HG02981 (cell line): ENCODE data around the gene GNG12.

Experiments used
- ATAC-seq: cut with Tn5 transposase; IDR thresholded peaks from one replicate; pipeline ENCODE4 v1.9.1; 2021; ENCODE audit warnings: mild to moderate bottlenecking, moderate library complexity; ENCODE audit not compliant: unreplicated experiment

Gene GNG12

DNA sequence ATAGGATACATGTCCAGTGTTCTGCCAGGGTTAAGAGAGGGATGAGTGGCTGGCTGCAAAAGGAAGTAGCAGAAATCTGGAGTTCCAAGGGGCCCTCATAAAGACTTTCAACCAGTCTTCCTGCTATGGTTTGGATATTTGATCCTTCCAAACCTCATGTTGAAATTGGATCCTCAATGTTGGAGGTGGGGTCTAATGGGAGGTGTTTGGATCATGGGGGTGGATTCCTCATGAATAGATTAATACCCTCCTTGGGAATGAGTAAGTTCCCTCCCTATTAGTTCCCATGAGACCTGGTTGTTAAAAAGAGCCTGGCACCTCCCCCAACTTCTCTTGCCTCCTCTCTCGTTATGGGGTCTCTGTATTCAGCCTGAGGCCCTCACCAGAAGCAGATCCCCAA is 10.1 kb upstream of the GNG12 start:
- ATAC-seq: no peak

DNA sequence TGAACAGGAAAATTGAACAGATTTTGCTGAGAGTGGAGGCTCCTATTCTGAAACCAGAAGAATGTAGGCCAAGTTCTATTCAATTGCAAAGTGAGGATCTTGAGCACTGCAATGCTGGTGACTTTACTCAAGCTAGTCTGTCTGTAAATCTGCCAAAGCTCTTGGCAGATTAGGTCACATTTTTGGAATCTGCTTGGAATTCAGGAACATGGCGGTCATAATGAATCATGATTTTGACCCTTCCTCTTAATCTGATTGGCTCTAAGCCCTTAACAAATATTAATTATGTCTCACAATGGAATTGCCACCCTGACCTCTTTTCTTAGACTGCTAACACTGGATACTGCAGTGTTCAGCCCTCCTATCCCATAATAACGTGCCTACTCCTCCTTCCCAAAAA is 7.2 kb upstream of the GNG12 start:
- no peak for ATAC-seq

DNA sequence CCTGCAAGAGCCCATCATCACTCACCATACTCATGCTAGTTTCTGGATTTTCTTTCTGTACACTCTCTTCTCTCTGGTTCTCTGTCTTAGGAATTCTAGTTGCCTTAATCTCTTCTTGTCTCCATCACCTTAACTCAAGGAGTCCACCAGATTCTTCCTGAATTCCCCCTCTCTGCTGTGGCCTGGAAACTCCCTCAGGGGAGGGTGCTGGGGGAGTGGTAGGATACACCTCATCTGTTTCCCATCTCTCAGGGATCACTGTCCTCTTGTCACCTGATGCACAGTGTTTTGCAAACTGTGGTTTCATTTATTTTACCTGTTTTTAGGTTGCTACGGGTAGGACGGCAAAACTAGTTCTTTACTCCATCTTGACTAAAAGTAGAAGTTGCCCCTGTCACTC is 6.6 kb upstream of the GNG12 start:
- ATAC-seq: no peak

DNA sequence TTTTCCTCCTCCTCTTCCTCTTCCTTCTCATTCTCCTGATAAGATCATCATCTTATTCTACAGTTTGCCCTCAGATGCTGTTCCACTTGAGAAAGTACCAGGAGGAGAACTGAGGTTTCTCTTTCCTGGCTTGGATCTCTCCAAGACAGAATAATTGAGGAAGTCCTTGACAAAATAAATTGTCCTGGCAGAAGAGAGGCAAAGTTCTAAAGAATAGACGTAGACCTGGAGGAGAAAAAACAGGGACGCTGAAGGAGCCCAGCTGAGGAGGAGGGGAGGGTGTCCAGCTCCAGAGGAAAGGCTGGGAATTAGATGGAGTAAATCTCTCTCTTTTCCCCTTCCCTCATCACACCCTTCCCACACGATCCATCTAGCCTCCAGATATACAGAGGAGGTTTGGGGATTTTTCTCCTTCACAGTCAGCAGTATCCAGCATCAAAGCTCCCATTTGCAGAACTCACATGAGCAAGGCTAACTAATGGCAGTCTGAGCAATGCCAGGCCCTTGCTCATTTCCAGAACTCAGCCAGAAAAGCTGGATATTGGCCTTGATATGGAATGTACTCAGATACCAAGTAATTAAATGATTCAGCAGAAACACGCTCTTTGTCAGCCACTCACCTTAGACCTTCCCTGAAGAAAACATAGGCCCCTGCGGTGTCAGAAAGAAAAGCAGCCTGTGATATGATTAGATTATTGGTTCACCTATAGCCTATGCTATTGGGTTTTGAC is 5.1 kb upstream of the GNG12 start:
- no peak for ATAC-seq

DNA sequence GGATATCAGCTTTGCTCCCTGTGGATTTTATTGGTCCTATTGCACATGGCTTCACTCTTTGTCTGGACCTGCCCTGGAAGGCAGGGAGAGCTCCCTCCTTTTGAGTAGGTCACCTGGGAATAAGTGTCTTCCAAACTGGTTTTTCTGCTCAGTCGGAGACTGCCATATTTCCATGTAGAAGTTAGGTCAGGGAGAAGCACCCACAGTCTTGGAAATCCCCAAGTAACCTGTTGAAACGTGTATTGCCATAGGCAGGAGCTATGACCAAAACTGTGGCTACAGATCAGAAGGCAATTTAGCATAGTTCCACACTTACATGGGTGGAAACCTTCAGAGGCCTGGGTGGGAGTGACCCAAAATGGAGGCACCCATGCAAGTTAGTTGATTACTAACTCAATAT is 3.5 kb upstream of the GNG12 start:
- ATAC-seq: no peak

DNA sequence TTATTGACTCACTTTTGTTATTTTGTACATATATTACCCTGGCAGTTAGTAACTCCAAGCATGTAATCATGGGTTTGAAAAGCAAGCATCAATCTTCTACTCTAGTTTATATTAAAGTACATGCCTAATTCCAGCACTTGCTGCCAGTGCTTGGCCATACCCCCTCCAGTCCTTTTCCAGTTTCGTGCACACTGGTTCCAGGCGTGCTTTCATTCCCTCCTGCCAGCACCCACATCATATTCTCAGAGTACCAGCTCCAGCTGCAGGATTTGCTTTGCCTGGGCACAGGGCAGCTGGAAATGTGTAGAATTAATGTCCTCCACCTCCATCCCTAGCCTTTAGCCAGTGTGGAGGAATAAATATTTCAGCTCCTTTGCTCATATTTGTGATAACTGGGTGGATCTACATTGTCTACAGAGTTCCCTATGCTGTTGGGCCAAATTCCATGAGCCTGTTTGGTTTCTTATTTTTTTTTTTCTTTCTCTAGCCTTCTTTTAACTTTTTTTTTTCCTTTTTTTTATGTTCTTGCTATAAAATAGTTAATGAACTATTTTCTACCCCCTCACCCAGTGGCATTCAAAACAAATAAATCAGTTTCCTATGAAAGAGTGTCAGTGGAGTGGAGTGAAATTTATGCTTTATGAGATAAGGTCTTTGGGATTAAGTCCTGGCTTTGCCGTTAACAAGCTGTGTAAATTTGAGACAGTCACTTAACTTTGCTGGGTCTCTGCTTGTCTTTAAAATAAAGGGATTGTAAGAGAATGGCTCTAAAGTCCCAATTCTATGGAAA is 2.6 kb upstream of the GNG12 start:
- no peak for ATAC-seq

DNA sequence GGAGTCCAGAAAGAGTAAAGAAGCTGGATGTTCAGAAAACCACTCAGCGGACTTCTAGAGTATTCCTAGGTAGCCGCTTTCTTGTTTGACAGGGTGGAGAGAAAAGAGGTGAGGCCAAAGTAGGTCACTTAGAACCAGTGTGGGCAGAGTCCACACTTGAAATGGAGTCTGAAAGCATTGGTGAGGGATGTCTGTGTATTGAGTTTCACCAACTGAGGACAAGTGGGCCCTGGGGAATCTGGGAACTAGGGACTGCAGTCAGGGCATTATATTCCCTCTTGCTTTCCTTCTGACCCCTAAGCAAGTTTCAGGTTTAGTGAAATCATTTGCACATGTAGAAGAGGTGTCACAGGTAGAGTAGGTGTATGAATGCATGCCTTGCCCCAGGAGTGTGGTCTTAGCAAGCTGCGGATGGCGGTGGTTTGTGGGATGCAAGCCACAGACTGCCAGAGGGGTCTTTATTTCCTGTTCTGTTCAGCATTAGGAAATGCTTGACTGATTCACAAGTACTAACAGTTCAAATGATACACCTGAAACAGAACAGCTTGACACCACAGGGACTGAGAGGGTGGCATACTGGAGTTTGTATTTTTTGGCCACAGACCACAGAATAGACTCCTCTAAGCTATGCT is 1.1 kb upstream of the GNG12 start:
- ATAC-seq: no peak

DNA sequence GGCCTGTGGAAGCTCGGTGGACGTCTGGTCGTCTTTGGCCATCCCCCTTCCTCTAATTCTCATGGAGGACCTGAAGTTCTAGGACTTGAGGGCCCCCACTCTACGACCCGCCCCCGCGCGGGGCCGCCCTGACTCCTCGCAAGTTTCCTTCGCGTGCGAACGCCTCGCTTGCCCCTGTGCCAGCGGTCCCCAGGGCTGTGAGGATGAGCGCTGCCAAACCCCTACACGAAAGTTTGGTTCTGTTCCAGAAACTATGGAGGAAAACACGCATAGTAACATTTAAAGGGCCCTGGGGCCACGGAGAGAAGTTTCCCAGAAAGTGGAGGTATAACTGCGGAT is 304 bp upstream of the GNG12 start:
- peak; percentile 13 for ATAC-seq

DNA sequence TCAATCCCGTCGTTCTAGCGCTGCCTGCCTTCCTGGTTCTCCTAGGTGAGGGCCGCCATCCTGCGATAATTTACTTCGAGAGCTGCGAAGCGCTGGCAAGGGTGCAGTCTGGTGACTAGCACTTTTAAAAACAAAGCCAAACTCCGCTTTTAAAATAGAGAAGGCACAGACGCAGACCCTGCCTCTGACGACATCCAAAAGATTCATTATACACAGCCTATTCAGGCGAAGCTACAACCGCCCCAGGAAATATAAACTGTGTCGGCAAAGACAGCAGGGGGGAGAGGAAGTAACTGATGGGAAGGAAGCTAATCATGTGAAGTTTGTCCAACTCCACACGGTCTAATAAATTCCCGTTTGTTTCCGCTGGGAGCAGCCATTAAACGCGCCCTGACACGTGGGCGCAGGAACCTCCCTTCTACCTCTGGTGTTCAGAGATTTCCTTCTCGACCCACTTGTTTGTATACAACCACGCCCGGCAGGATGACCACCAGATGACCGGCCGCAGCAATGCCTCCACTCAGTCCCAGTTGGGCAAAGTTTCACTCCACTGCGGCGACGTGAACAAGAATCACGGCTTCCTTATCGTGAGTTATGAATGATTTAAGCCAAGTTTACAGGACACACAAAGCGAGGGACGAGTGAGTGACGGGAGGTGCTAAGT is 1.3 kb downstream of the GNG12 start:
- ATAC-seq: no peak

DNA sequence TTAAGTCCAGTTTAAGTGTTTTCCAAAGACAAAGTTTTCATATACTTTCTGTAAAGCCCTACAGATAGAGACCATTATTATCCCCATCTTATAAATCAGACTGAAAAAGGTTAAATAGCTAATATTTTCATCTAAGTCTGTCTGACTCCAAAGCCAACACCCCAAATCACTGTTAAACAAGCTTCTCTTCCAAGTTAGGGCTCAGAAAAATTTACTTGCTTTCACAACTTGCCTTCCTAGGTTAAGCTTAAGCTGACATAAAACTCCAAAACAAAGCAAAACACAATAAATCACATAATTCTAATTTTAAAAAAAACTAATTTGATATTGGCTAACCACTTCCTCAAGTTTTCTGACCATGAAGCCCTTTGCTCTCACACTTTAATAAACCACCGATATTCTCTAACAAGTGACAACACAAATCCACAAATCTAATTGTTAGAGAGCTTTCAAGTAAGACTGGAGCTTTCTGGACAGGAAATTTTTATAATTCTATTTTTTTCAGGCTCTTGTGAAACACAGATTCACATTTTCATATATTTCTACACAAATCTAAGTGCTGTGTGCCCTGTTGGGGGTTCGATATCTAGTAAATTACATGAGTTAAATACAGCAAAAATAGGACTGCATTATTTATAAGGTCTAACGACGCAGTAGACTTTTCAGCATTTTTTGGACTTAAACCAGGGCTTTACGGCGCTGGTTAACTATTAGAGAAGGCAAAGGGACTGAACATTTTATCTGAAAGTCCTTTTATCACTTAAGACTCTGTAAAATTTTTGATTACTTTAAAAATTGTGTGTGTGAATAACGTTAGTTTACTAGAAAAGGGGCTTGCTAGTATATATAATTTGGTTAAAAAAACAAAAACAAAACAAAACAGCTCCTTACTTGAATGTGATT is 2.1 kb downstream of the GNG12 start:
- no peak for ATAC-seq

DNA sequence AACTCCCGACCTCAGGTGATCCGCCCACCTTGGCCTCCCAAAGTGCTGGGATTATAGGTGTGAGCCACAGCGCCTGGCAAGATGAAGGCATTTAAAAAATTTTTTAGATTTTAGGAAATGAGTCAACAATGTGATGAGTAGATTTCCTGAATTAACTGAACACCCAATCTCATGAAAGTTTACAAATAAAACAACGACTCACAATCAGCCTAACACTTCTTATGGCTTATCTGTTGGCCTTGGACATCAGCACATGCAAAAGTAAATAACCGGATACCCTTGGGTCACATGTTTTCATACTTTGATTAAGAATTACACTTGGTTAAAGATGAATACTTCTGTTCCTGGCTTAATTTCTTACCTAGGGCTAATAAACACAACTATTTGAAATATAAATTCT is 3.0 kb downstream of the GNG12 start:
- no peak for ATAC-seq

DNA sequence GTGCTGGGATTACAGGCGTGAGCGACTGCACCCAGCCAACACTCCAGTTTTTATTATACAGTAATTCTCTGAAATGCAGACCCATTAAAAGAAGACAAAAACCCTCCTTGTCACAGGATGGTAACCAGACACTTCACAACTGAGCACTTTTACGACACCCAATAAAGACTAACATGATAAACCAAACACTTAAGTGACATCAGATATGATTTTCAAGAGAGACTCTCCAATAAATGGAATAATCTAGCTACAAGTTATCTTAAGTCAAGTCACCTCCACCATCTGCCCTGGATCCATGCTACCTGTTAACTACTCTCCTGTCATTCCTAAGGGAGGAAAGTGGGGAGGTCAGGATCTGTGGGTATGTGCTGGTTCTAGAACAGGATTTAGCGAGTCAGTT is 5.6 kb downstream of the GNG12 start:
- ATAC-seq: no peak

DNA sequence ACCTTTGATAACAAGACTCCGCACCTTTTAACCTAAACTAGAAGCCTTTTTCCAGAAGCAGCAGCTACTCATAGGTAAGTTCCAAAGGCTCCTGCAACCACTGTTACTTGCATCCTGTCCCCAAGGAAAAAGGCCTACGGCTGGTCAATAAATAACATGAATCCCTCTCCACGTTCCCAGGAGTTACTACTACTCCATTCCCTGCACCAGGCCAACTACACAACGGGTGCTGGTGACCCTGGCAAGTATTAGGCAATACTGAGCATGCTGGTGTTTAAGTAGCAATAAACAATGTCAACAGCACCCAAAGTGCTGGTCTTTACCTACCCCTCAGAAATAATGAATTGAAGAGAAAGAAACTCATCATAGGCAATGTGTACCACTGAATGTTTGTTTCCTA is 7.7 kb downstream of the GNG12 start:
- no peak for ATAC-seq

DNA sequence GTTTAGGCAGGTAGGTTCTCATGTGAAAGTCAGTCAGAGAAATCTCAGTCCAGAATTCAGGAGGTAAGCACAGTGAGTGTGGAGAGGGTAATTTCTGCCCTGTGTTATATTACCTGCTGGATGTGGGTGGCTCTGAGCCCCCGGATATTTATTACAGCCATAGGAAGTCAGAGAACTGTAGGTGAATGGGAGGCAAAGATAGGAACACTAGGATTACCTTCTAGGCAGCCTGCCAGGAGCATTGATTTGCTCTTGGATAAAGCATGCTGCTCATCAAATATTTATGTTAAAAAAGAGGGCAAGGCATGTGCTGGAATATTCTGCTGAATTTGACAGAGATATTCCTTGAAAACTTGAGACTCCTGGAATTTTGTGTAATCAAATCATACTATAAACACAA is 8.5 kb downstream of the GNG12 start:
- ATAC-seq: no peak

DNA sequence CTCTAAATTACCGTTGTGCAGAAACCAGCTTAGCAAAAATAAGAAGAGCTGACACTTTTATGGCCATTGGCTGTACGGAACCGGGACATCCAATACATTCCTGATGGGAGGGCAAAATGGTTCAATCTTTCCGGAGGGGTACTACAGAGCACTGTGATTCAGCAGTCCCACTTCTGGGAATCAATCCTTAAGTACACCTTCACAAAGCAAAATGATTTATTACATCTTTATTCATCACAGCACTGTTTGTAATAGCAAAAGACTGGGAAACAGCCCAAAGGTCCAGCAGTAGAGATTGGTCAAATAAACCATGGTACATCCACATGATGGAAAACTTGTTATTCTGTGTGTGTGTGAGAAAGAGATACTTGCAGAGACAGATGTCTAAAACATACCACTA is 9.7 kb downstream of the GNG12 start:
- no peak for ATAC-seq

DNA sequence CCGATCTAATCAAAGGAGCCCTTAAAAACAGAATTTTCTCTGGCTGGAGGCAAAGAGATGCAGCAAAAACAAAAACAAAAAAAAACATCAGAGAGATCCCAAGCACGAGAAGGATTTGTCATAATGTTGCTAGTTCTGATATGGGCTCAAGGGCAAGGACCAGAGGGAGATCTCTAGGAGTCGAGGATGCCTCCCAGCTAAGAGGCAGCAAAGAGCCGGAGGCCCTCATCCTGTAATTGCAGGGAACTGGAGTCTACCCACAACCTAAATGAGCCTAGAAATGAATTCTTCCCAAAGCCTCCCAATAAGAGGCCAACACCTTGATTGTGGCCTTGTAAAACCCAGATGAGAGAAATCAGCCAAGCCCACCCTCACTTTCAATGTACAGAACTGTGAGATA is 12.0 kb downstream of the GNG12 start:
- no peak for ATAC-seq

DNA sequence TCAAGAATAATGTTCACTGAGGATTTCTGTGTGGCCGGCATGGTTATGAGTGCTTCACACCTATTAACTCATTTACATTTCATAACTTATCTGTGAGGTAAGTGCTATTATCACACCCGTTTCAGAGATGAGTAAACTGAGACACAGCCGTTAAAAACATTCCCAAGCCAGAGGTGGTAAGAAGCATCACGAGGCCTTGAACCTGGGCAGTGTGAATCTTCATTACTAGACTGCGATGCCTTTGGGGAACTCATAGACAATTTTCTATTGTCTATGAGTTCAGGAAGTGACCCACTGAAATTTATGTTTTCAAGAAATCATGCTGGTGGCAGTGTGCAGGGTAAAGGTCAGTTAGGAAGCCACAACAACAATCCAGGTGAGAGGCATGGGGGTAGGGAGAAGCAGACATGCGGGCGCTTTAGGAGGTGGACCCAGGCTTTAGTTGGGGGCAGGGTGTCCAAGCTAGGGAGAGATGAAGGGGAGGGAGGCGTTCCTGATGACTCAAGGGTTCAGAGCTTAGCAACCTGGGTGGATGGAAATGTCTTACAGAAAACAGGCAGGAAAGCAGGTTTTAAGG is 14.5 kb downstream of the GNG12 start:
- ATAC-seq: no peak

DNA sequence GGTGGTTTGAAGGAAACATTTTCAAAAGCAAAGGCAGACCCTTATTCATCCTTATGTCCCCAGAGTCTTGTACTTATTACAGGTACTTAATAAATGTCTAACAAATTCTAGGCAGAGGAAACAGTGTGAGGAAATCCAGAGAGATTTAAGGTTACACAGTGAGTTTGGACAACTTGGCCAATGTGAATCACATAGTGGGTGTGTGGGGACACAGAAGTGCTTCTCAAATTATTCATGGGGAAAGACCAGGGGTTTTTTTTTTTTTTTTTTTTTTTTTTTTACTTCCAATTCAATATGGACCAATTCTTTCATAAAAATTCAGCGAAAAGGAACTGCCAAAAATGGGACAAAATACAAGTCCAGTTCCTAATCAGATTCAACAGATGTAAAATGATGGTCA is 15.1 kb downstream of the GNG12 start:
- ATAC-seq: no peak

DNA sequence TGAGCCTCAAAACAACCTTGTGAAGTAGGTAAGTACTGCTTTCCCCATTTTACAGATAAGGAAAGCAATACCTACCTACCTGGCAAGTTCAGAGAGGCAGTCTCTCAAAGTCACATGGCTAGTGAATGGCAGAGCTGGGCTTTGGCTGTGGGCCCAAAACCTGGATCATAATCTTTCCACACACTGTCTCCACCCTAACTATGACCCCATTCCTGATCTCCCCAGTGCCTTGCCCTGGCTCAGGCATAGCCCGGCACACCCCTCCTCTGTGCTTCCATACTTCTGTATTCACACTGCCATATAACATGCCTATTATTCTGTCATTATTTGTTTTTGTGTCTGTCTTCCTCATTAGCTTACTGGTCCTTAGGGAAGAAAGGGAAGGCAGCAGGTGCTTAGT is 15.9 kb downstream of the GNG12 start:
- no peak for ATAC-seq

DNA sequence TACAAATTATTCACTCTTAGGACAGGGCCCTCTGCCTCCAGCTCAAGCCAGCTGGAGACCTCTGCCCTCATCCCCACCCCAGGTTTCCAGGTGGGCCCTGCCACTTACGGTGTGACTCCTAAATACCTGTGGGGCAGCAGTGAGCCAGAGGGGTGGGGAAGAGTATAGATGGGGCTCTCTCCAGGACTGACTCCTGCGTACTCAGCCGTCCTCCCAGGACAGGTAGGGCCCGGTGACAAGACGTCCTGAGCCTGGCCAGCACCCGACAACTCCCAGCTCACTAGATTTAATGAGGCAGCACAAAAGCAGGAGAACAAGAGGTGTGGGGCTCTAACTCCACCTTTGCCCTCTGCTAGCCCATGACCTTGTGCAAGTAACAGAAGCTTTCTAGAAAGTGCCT is 16.8 kb downstream of the GNG12 start:
- no peak for ATAC-seq
